Fibroblast of lung (primary cell): Measurements from ENCODE around the gene CLDN34.

Source experiments
- CTCF ChIP-seq, 2 donors: IDR thresholded peaks in 1 of 2; conservative IDR thresholded peaks in 1 of 2; 1 replicate in 1 of 2; 2 replicates in 1 of 2; pipeline ENCODE4 v1.5.1; 2011 to 2012; ENCODE audit warnings: low read length in 2 of 2, control low read depth in 1 of 2, inconsistent platforms in 1 of 2, low read depth in 1 of 2, mild to moderate bottlenecking in 1 of 2
- EZH2 ChIP-seq: IDR thresholded peaks from 2 replicates; pipeline ENCODE4 v1.5.1; 2012; ENCODE audit warnings: low read length, control low read depth, mild to moderate bottlenecking; ENCODE audit errors: missing control alignments

GRCh38 chrX:9926002-9926401, 41.2 kb upstream of the CLDN34 start:
- TF ChIP-seq CTCF (conservative IDR thresholded peaks at IDR 0.05 in 1 of 2, IDR thresholded peaks at IDR 0.05 in 1 of 2; ENCODE audit: low read depth in 1 of 2, low read length in 2 of 2) = no peak
- no peak for TF ChIP-seq EZH2
